ENCODE data around the gene NF1. TPM values are rescaled to one million over a fixed set of nuclear protein-coding genes. Genes with fewer than 3 reads are reported as not detected.
"Not testable (repeated sequence)": the region's sequence is repeated elsewhere in the genome, so short reads cannot be mapped to it uniquely, and the experiment has no call there.

NF1 gene
- total RNA-seq, 1 donor from 2014 or later: 30.0 TPM

DNA sequence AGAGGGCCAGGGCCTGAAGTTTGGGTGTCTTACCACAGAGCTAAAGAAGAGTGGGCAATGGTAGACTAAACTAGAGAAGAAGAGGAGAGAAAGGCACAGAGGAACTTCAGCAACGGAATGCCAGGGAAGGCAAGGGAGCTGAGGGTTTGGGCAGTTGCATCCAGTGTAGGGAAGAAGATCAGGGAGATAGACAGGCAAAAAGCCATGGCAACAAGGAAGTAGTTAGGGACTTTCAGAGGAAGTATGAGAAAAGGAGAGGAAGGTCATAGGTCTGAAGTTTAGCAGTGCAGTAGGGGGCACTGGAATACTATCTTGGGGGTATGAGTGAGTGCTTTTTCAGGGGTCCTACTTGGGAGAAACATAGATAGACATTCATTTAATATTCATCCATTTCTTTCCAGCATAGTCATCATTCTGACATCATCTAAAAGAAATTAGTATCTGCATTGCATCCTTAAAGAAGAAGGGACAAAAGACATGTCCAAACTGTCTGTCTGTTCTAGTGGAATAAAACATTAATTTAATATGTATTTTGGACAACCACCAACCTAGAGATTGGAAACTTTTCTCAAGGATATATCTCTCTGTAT, 2.2 kb upstream of the NF1 start:
- H3K36me3 Mint-ChIP-seq (ENCODE audit: low read depth): no peaks in the 10 kb centered on the region
- H3K4me3 Mint-ChIP-seq: peak overlapping the region; percentile 19
- peaks cover 14% of the 10 kb centered on the region for H3K4me1 Mint-ChIP-seq (ENCODE audit: low read depth)
- peaks cover 3% of the 10 kb centered on the region for H3K27me3 Mint-ChIP-seq (ENCODE audit: insufficient read depth)
- H3K9me3 Mint-ChIP-seq: no peaks in the 10 kb centered on the region
- peak overlapping the region; percentile 1 for H3K27ac Mint-ChIP-seq
- intact Hi-C loops (cut with micrococcal nuclease): loop anchor here (10.0 kb wide), 2 partner anchors 222 to 282 kb away; partner anchors contain the start of gene EVI2B
- DNase-seq (ENCODE audit: low spot score): no peak

- no peak for DNase-seq (ENCODE audit: low spot score)
- H3K4me3 Mint-ChIP-seq: peak overlapping the region; percentile 97
- H3K27me3 Mint-ChIP-seq (ENCODE audit: insufficient read depth): peaks cover 3% of the 10 kb centered on the region
- H3K36me3 Mint-ChIP-seq (ENCODE audit: low read depth): no peaks in the 10 kb centered on the region
- peaks cover 14% of the 10 kb centered on the region for H3K4me1 Mint-ChIP-seq (ENCODE audit: low read depth)
- H3K9me3 Mint-ChIP-seq: no peaks in the 10 kb centered on the region
- intact Hi-C loops (cut with micrococcal nuclease): loop anchor here (2.0 to 10.0 kb wide), 4 partner anchors 85 to 281 kb away; partner anchors contain the start of genes EVI2B and TEFM
- no peak overlapping the region for H3K27ac Mint-ChIP-seq
Measured at GRCh38 chr17:31093866-31094599, 744 bp upstream of the NF1 start.

- Mint-ChIP-seq H3K27me3 (ENCODE audit: insufficient read depth) (no peaks in the 10 kb centered on the region), H3K4me3 (peak overlapping the region; percentile 97), H3K9me3 (no peaks in the 10 kb centered on the region), H3K36me3 (ENCODE audit: low read depth) (no peaks in the 10 kb centered on the region), H3K4me1 (ENCODE audit: low read depth) (peaks cover 14% of the 10 kb centered on the region), H3K27ac (peak overlapping the region; percentile 72)
- no peak for DNase-seq (ENCODE audit: low spot score)
- intact Hi-C loops (cut with micrococcal nuclease): loop anchor here (2.0 to 10.0 kb wide), 5 partner anchors 87 to 279 kb away; partner anchors contain the start of genes EVI2B and TEFM
Measured at GRCh38 chr17:31095236-31096105, 694 bp downstream of the NF1 start.

- intact Hi-C loops (cut with micrococcal nuclease): loop anchor here (5.0 to 10.0 kb wide), 3 partner anchors 106 to 279 kb away; partner anchors contain the start of gene EVI2B
- peak overlapping the region; percentile 72 for H3K27ac Mint-ChIP-seq
- no peaks in the 10 kb centered on the region for H3K27me3 Mint-ChIP-seq (ENCODE audit: insufficient read depth)
- no peaks in the 10 kb centered on the region for H3K9me3 Mint-ChIP-seq
- peak overlapping the region; percentile 97 for H3K4me3 Mint-ChIP-seq
- H3K4me1 Mint-ChIP-seq (ENCODE audit: low read depth): peaks cover 14% of the 10 kb centered on the region
- DNase-seq (ENCODE audit: low spot score): no peak
- H3K36me3 Mint-ChIP-seq (ENCODE audit: low read depth): no peaks in the 10 kb centered on the region
Measured at GRCh38 chr17:31096106-31096436, 1.3 kb downstream of the NF1 start.

DNA sequence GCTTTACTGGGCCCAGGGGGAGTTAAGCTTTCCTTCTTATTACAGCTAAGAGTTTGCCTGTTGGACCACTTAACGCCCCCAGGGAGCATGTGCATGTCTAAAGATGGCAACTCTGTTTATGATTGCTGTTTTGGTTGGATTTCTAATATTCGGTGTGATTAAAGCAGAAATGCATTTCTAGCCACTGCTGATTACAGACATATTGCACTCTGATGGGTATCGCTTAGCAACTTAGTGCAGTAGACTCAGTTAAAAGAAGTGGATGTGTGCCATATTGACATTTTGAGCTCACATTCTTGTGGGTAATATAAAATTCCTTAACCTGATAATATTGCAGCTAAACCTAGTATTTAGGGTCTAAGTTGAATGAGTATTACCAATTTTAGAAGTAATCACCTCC, 4.2 kb downstream of the NF1 start:
- H3K4me1 Mint-ChIP-seq (ENCODE audit: low read depth): peaks cover 14% of the 10 kb centered on the region
- no peaks in the 10 kb centered on the region for H3K9me3 Mint-ChIP-seq
- H3K27ac Mint-ChIP-seq: no peak overlapping the region
- H3K4me3 Mint-ChIP-seq: no peak overlapping the region
- no peaks in the 10 kb centered on the region for H3K36me3 Mint-ChIP-seq (ENCODE audit: low read depth)
- intact Hi-C loops (cut with micrococcal nuclease): loop anchor here (5.0 to 10.0 kb wide), 3 partner anchors 103 to 276 kb away; partner anchors contain the start of gene EVI2B
- no peaks in the 10 kb centered on the region for H3K27me3 Mint-ChIP-seq (ENCODE audit: insufficient read depth)
- DNase-seq (ENCODE audit: low spot score): no peak

DNA sequence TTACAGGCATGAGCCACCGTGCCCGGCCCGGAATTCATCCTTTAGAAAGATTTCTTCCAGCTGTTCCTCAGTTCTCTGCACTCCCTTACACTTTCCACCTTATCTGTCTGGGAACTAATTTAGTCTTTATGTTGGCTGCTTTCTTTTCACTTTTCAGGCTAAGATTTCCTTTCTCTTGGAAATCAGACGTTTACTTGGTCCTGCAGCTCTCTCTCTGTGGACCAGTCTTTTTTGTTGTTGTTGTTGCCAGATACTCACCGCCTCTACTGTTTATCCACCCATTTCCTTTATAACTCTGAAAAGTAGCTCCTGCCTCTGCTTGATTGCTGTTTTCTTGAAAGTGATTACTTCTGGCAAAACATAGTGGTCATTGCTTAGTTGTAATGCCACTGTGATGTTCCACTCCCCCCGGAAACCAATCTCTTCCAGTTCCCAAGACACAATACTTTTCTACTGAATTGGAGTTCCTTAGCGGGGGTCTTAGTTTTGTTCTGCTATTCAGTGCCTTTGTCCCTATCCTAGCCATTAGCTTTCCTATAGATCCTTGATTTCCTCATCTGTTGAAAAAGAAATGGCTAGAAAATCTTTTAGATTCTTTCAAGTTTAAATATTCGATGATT, 6.2 kb downstream of the NF1 start:
- intact Hi-C loops (cut with micrococcal nuclease): no loop called here
- peaks cover 9% of the 10 kb centered on the region for H3K4me1 Mint-ChIP-seq (ENCODE audit: low read depth)

DNA sequence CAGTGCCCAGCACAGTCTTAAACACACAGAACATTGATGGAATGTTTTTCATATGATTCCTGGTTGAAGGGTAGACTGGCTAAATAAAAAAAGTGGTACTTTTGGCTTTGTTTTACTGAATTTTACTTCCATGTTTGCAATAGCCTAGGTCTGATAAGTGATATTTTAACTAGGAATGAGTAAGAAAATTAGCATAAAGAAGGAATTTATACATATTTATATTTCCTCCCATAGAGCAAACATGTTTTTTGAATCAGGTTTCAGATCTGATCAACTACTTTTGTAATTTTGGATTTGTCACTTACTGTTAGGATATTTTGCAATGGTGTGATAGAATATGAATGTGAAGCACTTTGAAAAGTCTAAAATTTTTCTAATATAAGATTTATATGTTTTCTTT, 7.2 kb downstream of the NF1 start:
- Mint-ChIP-seq H3K27ac (no peak overlapping the region), H3K4me3 (no peak overlapping the region), H3K9me3 (no peaks in the 10 kb centered on the region), H3K4me1 (ENCODE audit: low read depth) (no peaks in the 10 kb centered on the region), H3K36me3 (ENCODE audit: low read depth) (no peaks in the 10 kb centered on the region), H3K27me3 (ENCODE audit: insufficient read depth) (no peaks in the 10 kb centered on the region)
- intact Hi-C loops (cut with micrococcal nuclease): no loop called here
- DNase-seq (ENCODE audit: low spot score): no peak

More for the DNA sequence above, 6.2 kb downstream of the NF1 start:
- Mint-ChIP-seq H3K27ac (no peak overlapping the region), H3K9me3 (no peaks in the 10 kb centered on the region), H3K36me3 (ENCODE audit: low read depth) (no peaks in the 10 kb centered on the region), H3K27me3 (ENCODE audit: insufficient read depth) (no peaks in the 10 kb centered on the region), H3K4me3 (no peak overlapping the region)
- no peak for DNase-seq (ENCODE audit: low spot score)

DNA sequence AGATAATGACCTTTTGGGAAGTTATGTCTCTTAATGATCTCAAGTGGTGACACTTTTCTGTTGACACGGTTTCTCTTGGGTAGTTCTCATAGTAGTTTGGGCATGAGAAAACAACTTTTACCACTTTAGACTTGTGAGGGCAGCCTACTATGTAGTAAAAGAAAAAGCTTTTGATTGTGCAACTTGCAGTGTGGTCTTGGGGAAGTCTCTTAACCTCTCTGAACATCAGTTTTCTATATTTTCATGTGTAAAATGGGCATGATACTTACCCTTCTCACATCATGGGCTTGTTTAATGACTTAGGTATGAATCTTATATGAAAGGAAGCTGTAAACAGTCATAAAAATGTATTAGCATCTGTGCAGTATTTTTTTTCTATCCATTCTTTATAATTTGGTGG, 11.2 kb downstream of the NF1 start:
- Mint-ChIP-seq H3K27me3 (ENCODE audit: insufficient read depth) (no peaks in the 10 kb centered on the region), H3K36me3 (ENCODE audit: low read depth) (no peaks in the 10 kb centered on the region), H3K4me1 (ENCODE audit: low read depth) (peaks cover 7% of the 10 kb centered on the region), H3K9me3 (no peaks in the 10 kb centered on the region), H3K27ac (no peak overlapping the region), H3K4me3 (no peak overlapping the region)
- intact Hi-C loops (cut with micrococcal nuclease): no loop called here
- no peak for DNase-seq (ENCODE audit: low spot score)

- Mint-ChIP-seq H3K4me1 (ENCODE audit: low read depth) (peaks cover 27% of the 10 kb centered on the region), H3K27me3 (ENCODE audit: insufficient read depth) (no peaks in the 10 kb centered on the region), H3K36me3 (ENCODE audit: low read depth) (no peaks in the 10 kb centered on the region), H3K27ac (no peak overlapping the region), H3K4me3 (no peak overlapping the region), H3K9me3 (no peaks in the 10 kb centered on the region)
- intact Hi-C loops (cut with micrococcal nuclease): no loop called here
- DNase-seq (ENCODE audit: low spot score): no peak
Measured at GRCh38 chr17:31111183-31111582, 16.4 kb downstream of the NF1 start.

DNA sequence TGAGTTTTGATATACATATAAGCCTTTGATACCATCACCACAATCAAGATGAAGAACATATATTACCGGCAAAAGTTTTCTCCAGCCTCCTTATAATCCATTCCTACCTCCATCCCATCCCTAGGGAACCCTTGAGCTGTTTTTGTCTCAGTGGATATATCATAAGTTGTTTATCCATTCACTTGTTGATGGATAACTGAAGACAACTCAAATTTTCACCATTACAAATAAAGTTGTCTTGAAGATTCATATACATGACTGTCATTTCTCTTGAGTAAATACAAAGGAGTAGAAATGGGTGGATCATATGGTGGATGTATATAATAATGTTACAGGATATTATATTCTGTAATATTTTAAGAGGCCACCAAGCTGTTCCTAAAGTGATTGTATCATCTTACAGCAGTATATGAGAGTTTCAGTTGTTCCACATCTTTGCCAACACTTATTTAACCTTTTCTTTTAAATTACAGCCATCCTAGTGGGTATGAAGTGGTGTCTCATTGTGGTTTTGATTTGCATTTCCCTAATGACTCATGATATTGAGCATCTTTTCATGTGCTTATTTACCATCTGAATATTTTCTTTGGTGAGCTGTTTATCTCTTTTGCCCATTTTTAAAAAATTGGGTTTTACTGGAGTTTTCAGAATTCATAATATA, 17.4 kb downstream of the NF1 start:
- Mint-ChIP-seq H3K4me3 (no peak overlapping the region), H3K27me3 (ENCODE audit: insufficient read depth) (no peaks in the 10 kb centered on the region), H3K9me3 (no peaks in the 10 kb centered on the region), H3K36me3 (ENCODE audit: low read depth) (no peaks in the 10 kb centered on the region), H3K27ac (no peak overlapping the region), H3K4me1 (ENCODE audit: low read depth) (peaks cover 27% of the 10 kb centered on the region)
- intact Hi-C loops (cut with micrococcal nuclease): no loop called here
- no peak for DNase-seq (ENCODE audit: low spot score)

DNA sequence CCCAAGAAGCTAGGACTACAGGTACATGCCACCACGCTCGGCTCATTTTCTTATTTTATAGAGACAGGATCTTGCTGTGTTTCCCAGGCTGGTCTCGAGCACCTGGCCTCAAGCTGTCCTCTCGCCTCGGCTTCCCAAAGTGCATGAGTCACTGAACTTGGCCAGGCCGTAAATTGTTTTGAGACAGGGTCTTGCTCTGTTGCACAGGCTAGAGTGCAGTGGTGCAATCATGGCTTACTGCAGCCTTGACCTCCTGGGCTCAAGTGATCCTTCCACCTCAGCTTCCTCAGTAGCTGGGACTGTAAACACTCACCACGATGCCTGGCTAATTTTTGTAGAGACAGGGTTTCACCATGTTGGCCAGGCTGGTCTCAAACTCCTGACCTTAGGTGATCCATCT, 18.6 kb downstream of the NF1 start:
- H3K9me3 Mint-ChIP-seq; H3K36me3 Mint-ChIP-seq (ENCODE audit: low read depth); H3K4me3 Mint-ChIP-seq; H3K27ac Mint-ChIP-seq; H3K27me3 Mint-ChIP-seq (ENCODE audit: insufficient read depth); DNase-seq (ENCODE audit: low spot score); intact Hi-C loops (cut with micrococcal nuclease): not testable (repeated sequence)
- peaks cover 27% of the 10 kb centered on the region for H3K4me1 Mint-ChIP-seq (ENCODE audit: low read depth)

DNA sequence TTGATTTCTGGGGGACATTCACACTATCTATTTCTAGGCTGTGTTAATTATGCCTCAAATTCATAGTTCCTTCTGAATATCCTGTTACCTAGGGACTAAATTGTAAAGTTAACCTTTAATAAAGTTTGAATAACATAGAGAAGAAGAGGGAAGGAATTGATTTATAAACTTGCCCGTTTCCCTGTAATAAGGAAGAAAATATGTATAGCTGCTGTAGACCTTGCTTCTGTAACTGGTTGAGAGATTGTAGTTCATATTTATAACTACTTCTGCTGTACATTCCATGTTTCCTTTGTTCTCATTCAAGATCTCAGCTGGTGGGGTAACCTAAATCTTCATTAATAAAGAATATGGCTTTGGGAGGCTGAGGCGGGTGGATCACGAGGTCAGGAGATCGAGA, 19.2 kb downstream of the NF1 start:
- intact Hi-C loops (cut with micrococcal nuclease): no loop called here
- H3K4me1 Mint-ChIP-seq (ENCODE audit: low read depth): peaks cover 27% of the 10 kb centered on the region
- no peak for DNase-seq (ENCODE audit: low spot score)
- no peaks in the 10 kb centered on the region for H3K36me3 Mint-ChIP-seq (ENCODE audit: low read depth)
- no peaks in the 10 kb centered on the region for H3K9me3 Mint-ChIP-seq
- H3K27me3 Mint-ChIP-seq (ENCODE audit: insufficient read depth): no peaks in the 10 kb centered on the region
- no peak overlapping the region for H3K27ac Mint-ChIP-seq
- no peak overlapping the region for H3K4me3 Mint-ChIP-seq
